ENCODE measurements around the gene BBS4. TPM values are rescaled to one million over a fixed set of nuclear protein-coding genes. Genes with fewer than 3 reads are reported as not detected.
A peak's percentile ranks its signal among the peaks of the same experiment; 100 is the strongest.

Gene BBS4
- total and polyA plus RNA-seq, 9 of the 15 experiments (the other 6 are each of a cell fraction or from before 2014, with no cell fraction given) = 25.1 to 80.7 (median 38.9) TPM

DNA sequence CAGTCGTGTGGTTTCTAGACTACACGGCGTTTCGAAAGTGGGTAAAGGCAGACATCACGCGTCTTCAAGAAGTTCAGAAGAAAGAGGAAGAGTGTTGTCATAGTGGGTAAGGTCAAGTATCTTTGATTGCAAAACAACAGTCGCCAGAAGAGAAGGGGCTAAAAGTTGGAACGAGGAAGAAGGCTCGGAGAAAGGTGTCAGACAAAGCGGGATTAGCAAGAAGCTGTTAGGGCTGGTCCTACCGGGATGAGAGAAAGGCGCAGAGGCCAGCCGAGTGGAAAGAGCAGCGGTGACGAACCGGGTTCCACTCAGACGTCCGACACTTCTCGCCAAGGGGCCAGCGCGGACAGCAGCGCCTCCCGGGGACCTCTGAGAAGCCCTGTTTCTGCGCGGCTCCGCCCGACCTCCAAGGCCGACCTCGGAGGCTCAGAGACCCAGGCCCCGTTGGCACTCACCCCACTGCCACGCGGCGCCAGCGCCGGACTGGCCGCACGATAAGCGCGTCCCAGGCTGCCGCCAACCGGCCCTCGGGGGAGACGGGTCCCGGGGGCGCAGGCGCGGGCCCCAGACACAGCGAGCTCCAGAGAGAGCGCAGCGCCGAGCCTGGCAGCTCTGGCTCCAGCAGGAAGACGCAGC, 97.1 kb downstream of the BBS4 start (continued):
- TF ChIP-seq, protein P1, sequence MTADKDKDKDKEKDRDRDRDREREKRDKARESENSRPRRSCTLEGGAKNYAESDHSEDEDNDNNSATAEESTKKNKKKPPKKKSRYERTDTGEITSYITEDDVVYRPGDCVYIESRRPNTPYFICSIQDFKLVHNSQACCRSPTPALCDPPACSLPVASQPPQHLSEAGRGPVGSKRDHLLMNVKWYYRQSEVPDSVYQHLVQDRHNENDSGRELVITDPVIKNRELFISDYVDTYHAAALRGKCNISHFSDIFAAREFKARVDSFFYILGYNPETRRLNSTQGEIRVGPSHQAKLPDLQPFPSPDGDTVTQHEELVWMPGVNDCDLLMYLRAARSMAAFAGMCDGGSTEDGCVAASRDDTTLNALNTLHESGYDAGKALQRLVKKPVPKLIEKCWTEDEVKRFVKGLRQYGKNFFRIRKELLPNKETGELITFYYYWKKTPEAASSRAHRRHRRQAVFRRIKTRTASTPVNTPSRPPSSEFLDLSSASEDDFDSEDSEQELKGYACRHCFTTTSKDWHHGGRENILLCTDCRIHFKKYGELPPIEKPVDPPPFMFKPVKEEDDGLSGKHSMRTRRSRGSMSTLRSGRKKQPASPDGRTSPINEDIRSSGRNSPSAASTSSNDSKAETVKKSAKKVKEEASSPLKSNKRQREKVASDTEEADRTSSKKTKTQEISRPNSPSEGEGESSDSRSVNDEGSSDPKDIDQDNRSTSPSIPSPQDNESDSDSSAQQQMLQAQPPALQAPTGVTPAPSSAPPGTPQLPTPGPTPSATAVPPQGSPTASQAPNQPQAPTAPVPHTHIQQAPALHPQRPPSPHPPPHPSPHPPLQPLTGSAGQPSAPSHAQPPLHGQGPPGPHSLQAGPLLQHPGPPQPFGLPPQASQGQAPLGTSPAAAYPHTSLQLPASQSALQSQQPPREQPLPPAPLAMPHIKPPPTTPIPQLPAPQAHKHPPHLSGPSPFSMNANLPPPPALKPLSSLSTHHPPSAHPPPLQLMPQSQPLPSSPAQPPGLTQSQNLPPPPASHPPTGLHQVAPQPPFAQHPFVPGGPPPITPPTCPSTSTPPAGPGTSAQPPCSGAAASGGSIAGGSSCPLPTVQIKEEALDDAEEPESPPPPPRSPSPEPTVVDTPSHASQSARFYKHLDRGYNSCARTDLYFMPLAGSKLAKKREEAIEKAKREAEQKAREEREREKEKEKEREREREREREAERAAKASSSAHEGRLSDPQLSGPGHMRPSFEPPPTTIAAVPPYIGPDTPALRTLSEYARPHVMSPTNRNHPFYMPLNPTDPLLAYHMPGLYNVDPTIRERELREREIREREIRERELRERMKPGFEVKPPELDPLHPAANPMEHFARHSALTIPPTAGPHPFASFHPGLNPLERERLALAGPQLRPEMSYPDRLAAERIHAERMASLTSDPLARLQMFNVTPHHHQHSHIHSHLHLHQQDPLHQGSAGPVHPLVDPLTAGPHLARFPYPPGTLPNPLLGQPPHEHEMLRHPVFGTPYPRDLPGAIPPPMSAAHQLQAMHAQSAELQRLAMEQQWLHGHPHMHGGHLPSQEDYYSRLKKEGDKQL (CRISPR knock-in tag; IDR thresholded peaks at IDR 0.05; ENCODE audit: borderline replicate concordance) = no peak
- no peak for TF ChIP-seq SP1 (CRISPR knock-in tag; IDR thresholded peaks at IDR 0.05)
- no peak for TF ChIP-seq PTTG1 (tag; IDR thresholded peaks at IDR 0.05; ENCODE audit: low read depth)
- TF ChIP-seq, protein P2, sequence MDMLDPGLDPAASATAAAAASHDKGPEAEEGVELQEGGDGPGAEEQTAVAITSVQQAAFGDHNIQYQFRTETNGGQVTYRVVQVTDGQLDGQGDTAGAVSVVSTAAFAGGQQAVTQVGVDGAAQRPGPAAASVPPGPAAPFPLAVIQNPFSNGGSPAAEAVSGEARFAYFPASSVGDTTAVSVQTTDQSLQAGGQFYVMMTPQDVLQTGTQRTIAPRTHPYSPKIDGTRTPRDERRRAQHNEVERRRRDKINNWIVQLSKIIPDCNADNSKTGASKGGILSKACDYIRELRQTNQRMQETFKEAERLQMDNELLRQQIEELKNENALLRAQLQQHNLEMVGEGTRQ (CRISPR knock-in tag; IDR thresholded peaks at IDR 0.05) = no peak
- TF ChIP-seq RBM22 (IDR thresholded peaks at IDR 0.05; ENCODE audit: low read depth, low read length, poor library complexity, severe bottlenecking) = no peak
- TF ChIP-seq HIVEP1 (CRISPR knock-in tag; IDR thresholded peaks at IDR 0.05) = no peak
- TF ChIP-seq KAT7 (CRISPR knock-in tag; IDR thresholded peaks at IDR 0.05; ENCODE audit: borderline replicate concordance) = no peak
- TF ChIP-seq ZNF584 (CRISPR knock-in tag; IDR thresholded peaks at IDR 0.05; ENCODE audit: low read depth) = no peak
- TF ChIP-seq, protein P3, sequence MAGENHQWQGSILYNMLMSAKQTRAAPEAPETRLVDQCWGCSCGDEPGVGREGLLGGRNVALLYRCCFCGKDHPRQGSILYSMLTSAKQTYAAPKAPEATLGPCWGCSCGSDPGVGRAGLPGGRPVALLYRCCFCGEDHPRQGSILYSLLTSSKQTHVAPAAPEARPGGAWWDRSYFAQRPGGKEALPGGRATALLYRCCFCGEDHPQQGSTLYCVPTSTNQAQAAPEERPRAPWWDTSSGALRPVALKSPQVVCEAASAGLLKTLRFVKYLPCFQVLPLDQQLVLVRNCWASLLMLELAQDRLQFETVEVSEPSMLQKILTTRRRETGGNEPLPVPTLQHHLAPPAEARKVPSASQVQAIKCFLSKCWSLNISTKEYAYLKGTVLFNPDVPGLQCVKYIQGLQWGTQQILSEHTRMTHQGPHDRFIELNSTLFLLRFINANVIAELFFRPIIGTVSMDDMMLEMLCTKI (IDR thresholded peaks at IDR 0.05; ENCODE audit: partially characterized antibody) = no peak
- TF ChIP-seq SPI1 (IDR thresholded peaks at IDR 0.05; ENCODE audit: borderline replicate concordance, low read depth, low read length) = peak; percentile 60; the same call in 1 of the 2 replicates
- TF ChIP-seq, protein P4, sequence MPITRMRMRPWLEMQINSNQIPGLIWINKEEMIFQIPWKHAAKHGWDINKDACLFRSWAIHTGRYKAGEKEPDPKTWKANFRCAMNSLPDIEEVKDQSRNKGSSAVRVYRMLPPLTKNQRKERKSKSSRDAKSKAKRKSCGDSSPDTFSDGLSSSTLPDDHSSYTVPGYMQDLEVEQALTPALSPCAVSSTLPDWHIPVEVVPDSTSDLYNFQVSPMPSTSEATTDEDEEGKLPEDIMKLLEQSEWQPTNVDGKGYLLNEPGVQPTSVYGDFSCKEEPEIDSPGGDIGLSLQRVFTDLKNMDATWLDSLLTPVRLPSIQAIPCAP (CRISPR knock-in tag; IDR thresholded peaks at IDR 0.05; ENCODE audit: borderline replicate concordance) = no peak

All from K562 (cell line).